Panc1 (cell line): ENCODE data around the gene IRX4. TPM values are rescaled to one million over a fixed set of nuclear protein-coding genes. Genes with fewer than 3 reads are reported as not detected.

ENCODE experiments used
- ATAC-seq: fragments of 200-7000 bp; cut with Tn5 transposase; 2 replicates; pipeline ENCODE4 v1.9.1; 2020; ENCODE audit warnings: mild to moderate bottlenecking, moderate library complexity
- BruUV-seq: library from RNA; stranded (reverse); fragments of 400-500 nt; replicated peaks from 2 replicates; lab custom pipeline; 2021; lab: Mats Ljungman, UMichigan
- CTCF ChIA-PET: fragments of 300-600 bp; sonication (Branson Sonifier 250); formaldehyde crosslinking; loops from one replicate; lab custom pipeline; 2022; ENCODE audit warnings: antibody characterized with exemption; lab: Charles Lee
- POLR2A ChIA-PET: fragments of 300-600 bp; sonication (Branson Sonifier 250); formaldehyde crosslinking; loops from one replicate; lab custom pipeline; 2022; ENCODE audit warnings: antibody characterized with exemption; lab: Charles Lee
- DNase-seq: peaks from one replicate; pipeline ENCODE4 v3.0.0-alpha.2; 2010; ENCODE audit warnings: low read depth, low spot score
- H3K27ac ChIP-seq: 2 replicates; pipeline ENCODE4 v1.5.1; 2011; ENCODE audit warnings: mild to moderate bottlenecking, low read length, inconsistent platforms
- H3K27me3 ChIP-seq: fragments of 200-500 bp; sonication (Bioruptor generic); 2 replicates; pipeline ENCODE4 v1.6.0; 2014; ENCODE audit warnings: low read length, inconsistent platforms; ENCODE audit not compliant: control insufficient read depth, insufficient read depth
- H3K36me3 ChIP-seq: fragments of 200-500 bp; sonication (Bioruptor generic); 2 replicates; pipeline ENCODE4 v1.5.1; 2014; ENCODE audit warnings: inconsistent platforms, mild to moderate bottlenecking, low read length, moderate library complexity; ENCODE audit not compliant: control insufficient read depth, insufficient read depth
- H3K4me1 ChIP-seq: 2 replicates; pipeline ENCODE4 v1.5.1; 2011; ENCODE audit warnings: inconsistent platforms, mild to moderate bottlenecking, low read length, moderate library complexity; ENCODE audit not compliant: control insufficient read depth, insufficient read depth
- H3K4me3 ChIP-seq, 2 experiments: 2 replicates each; pipeline ENCODE4 v1.5.1; 2011 to 2012; ENCODE audit warnings: low read depth in 2 of 2, low read length in 2 of 2, mild to moderate bottlenecking in 2 of 2, inconsistent platforms in 1 of 2, moderate library complexity in 1 of 2
- H3K9me3 ChIP-seq: fragments of 200-500 bp; sonication (Bioruptor generic); 2 replicates; pipeline ENCODE4 v1.5.1; 2014; ENCODE audit warnings: low read depth, mild to moderate bottlenecking, inconsistent platforms, low read length, moderate library complexity; ENCODE audit not compliant: control insufficient read depth, insufficient read depth
- CTCF ChIP-seq: fragments of 450-650 bp; IDR thresholded peaks from 2 replicates; pipeline ENCODE4 v1.5.1; 2017; ENCODE audit warnings: mild to moderate bottlenecking
- POLR2AphosphoS5 ChIP-seq: IDR thresholded peaks from 2 replicates; pipeline ENCODE4 v1.6.1; 2012; ENCODE audit warnings: mild to moderate bottlenecking, low read depth, low read length, moderate library complexity
- REST ChIP-seq, 2 experiments: IDR thresholded peaks; 2 replicates each; pipeline ENCODE4 v1.6.1; 2011 to 2012; ENCODE audit warnings: low read depth in 2 of 2, control low read depth in 1 of 2, low read length in 1 of 2, mild to moderate bottlenecking in 1 of 2, moderate library complexity in 1 of 2; ENCODE audit not compliant: insufficient read depth in 1 of 2
- SIN3A ChIP-seq: IDR thresholded peaks from 2 replicates; pipeline ENCODE4 v1.6.1; 2012; ENCODE audit warnings: low read depth, mild to moderate bottlenecking, low read length, moderate library complexity, borderline replicate concordance; ENCODE audit not compliant: insufficient read depth
- TCF7L2 ChIP-seq: IDR thresholded peaks from 2 replicates; pipeline ENCODE4 v1.6.1; 2011; ENCODE audit warnings: mild to moderate bottlenecking, low read depth, low read length, inconsistent platforms
- in situ Hi-C: cut with HindIII; loops from 2 replicates; pipeline ENCODE4 v1.10.0; 2016; ENCODE audit warnings: low sequenced_read_pairs, low pct_unique_long_range_greater_than_20kb
- intact Hi-C: fragments of 100-400 bp; cut with micrococcal nuclease; formaldehyde crosslinking; loops from one replicate; pipeline ENCODE4 v1.10.0; 2022; ENCODE audit not compliant: unreplicated experiment
- total RNA-seq: library from RNA; stranded (reverse); gene quantifications from one replicate; pipeline ENCODE4 v1.2.1, GENCODE V29; 2021; ENCODE audit not compliant: unreplicated experiment

IRX4 gene
- total RNA-seq, 1 experiment from 2014 or later = 0.18 TPM

GRCh38 chr5:1891391-1891790 lies 8.7 kb upstream of the IRX4 start:
- H3K27me3 ChIP-seq = no peaks in the 10 kb centered on the region; the same call in 1 of the 2 replicates
- TF ChIP-seq POLR2AphosphoS5 (no peak), SIN3A (no peak), TCF7L2 (no peak), REST (IDR thresholded peaks at IDR 0.05; ENCODE audit: insufficient read depth in 1 of 2, low read depth in 2 of 2, low read length in 1 of 2) (no peak), CTCF (no peak)
- H3K9me3 ChIP-seq = no peaks in the 10 kb centered on the region
- no peak overlapping the region for H3K4me3 ChIP-seq
- intact Hi-C loops (no loop called here), in situ Hi-C loops (no loop called here)
- BruUV-seq = no TSS peak
- no peak for DNase-seq
- H3K27ac ChIP-seq = no peak overlapping the region
- no peaks in the 10 kb centered on the region for H3K4me1 ChIP-seq
- ATAC-seq = no peak
- ChIA-PET POLR2A (no interaction called here), CTCF (no interaction called here)
- H3K36me3 ChIP-seq = no peaks in the 10 kb centered on the region

GRCh38 chr5:1890296-1890695 lies 7.6 kb upstream of the IRX4 start:
- no peak for TF ChIP-seq TCF7L2
- TF ChIP-seq POLR2AphosphoS5 = no peak
- no peak for TF ChIP-seq SIN3A
- no peak for TF ChIP-seq CTCF
- no peak for TF ChIP-seq REST (IDR thresholded peaks at IDR 0.05; ENCODE audit: insufficient read depth in 1 of 2, low read depth in 2 of 2, low read length in 1 of 2)
- CTCF ChIA-PET = no interaction called here
- POLR2A ChIA-PET = no interaction called here
- no peaks in the 10 kb centered on the region; the same call in 1 of the 2 replicates for H3K27me3 ChIP-seq
- intact Hi-C loops = no loop called here
- ATAC-seq (no peak), DNase-seq (no peak)
- H3K4me1 ChIP-seq = no peaks in the 10 kb centered on the region
- H3K36me3 ChIP-seq = no peaks in the 10 kb centered on the region
- H3K27ac ChIP-seq = no peak overlapping the region
- no peaks in the 10 kb centered on the region for H3K9me3 ChIP-seq
- no peak overlapping the region for H3K4me3 ChIP-seq
- no TSS peak for BruUV-seq
- in situ Hi-C loops = no loop called here
